ENCODE data around the gene TAC4.
"Not testable (repeated sequence)": the region's sequence is repeated elsewhere in the genome, so short reads cannot be mapped to it uniquely, and the experiment has no call there.

The TAC4 gene

DNA sequence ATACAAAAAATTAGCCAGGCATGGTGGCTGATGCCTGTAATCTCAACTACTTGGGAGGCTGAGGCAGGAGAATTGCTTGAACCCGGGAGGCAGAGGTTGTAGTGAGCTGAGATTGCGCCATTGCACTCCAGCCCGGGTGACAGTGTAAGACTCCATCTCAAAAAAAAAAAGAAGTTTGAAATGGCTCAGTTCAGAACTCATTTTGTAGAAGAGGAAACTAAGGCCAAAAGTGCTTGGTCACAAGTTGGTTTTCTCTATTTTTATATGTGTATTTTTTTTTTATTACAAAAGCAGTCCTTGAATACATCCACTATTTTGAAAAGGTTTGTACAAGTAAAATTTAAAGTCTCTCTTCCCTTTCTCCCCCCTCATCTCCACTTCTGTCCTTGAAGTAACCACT is 5.5 kb downstream of the TAC4 start:
- no peak for DNase-seq

DNA sequence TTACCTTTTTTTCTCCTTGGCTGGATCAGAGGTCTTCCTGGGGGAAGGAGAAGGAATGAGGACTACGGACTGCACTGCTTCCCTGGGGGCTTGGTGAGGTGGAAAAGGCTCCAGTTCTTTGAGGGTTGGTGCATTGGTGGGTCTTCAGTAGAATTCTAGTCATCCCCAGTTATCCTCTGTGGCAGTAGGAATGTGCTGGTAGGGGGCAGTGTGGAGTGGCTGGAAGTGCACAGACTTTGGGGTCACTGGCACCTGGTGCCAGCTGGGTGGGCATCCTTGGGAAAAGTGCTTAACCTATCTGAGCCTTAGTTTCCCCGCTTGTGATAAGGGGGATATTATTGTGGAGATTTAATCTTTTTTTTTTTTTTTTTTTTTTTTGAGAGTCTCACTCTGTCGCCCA is 6.3 kb downstream of the TAC4 start:
- no peak for DNase-seq

DNA sequence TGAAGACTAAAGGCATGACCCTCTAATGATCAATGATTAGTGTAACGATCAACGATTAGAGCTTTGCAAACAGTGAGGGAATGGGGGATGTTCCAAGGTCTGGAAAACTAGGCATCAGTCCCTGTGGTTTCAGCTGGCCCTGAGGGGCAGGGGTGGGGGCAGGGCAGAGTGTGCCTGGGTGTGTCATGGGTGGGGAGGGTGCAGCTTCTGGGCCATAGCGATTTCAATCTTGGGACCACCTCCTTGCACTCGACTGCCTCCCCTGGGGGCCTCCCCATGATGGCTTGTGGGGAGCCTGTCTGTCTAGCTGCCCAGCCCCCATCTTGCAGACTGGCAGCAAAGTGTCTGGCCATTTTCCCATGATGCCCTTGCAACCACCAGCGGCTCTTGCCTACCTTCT is 8.4 kb downstream of the TAC4 start:
- no peak for DNase-seq

DNA sequence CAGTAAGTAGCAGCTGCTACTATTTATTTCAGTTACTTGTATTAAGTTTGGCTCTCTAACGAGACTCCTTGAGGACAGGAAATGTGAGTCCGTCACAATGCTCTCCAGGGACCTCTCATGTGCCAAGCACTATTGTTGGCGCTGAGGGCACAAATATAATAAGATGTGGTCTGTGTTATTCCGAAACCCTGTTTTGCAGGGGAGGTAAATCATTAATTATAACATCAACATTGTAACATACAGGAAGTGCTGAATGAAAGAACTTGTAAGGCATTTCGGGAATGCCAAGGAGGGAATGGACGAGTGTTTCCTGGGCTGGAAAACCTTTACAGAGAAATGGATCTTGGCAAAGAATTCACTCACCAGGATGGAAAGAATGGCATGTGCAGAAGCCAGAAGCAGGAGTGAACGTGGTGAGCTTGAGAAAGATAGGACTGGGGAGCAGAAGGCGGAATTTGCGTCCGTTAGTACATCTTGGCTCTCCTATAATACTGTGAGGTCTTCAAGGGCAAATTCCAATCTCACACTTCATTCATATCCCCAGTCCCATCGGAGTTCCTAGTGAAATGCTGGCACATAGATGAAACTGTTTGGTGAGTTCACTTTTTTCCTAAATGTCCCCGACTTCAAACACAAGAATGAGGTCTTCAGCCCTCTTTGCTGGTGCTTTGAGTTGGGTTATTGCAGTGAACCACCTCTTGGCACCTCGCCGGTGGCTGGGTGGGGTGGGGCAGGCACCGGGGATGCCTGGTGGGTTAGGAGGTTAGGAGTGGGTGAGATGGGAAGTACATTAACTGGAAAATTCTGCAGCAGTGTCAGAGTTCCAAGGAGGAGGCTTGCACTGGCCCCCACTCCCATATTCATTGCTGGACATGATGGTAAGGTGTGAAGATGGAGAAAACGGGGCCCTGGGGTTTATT is 11.5 kb downstream of the TAC4 start:
- no peak for DNase-seq

DNA sequence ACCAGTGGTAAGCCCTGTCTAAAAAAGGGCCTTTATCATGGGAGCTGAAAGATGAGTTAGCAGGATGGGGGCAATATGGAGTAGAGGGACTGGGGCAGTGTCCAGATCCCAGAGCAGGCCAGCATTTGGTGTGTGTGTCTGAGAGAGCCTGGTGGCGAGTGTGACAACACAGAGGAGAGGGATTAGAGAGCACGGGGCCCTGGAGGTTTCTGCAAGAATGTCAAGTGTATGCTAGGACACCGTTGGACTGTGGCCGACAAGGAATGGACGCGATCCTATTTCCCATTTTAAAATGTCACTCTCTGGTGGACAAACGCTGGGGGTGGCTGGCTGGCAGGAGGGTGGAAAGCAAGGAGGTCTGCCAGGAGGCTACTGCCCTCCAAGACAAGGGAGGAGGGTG is 12.4 kb downstream of the TAC4 start:
- DNase-seq, result no peak

DNA sequence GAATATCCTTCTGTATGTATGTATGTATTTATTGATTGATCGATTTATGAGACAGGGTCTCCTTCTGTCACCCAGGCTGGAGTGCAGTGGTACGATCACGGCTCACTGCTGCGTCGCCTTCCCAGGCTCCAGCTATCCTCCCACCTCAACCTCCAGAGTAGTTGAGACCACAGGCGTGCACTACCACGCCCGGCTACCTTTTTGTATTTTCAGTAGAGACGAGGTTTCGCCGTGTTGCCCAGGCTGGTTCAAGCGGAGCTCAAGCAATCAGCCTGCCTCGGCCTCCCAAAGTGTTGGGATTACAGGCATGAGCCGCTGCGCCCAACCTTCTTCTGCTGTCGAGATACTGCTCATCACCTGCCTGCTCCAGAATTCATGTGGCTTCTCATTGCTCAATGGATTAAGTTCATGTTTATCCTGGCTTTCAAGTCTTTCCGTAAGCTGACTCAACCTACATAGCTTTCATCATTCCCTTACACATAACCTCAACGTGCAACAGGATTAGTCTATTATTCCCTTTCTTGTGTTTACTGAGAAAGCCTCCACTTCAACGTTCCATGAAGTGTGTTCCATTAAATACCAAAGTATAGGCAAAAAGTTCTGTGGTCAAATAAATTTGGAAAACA is 13.6 kb downstream of the TAC4 start:
- DNase-seq, result no peak

DNA sequence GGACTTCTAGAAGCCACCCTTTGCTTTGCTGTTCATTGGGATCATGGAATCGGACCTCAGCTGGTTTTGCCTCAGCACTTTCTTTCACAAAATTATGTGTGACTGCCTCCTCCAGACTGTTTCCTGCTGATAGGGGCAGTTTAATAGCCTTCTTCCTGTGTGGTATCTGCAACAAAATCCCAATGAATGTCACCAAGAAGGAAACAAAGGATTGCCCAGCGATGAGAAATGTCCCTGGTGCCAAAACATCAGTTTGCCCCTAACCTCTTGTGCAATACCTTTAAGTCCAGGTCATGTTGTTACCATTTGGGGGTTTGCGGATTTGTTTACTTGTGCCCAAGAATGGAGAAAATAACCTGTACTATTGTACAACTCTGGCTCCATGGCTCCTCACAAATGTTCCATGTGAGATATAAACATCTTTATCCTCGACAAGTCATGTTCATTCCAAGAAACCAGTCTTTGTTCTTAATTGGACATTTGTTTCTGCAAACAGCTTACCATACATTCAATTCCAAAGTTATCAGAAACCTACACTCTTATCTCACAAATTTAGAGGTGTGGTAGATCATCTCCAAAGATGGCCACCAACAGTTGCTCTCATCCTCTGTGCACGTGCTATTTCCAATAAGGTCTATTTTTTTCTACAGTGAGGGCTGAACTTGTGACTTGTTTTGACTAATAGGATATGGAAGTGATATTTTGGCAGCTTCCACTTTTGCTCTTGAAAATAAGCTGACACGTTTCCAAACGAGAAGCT is 14.8 kb downstream of the TAC4 start:
- peak; percentile 52 to 66 for DNase-seq

DNA sequence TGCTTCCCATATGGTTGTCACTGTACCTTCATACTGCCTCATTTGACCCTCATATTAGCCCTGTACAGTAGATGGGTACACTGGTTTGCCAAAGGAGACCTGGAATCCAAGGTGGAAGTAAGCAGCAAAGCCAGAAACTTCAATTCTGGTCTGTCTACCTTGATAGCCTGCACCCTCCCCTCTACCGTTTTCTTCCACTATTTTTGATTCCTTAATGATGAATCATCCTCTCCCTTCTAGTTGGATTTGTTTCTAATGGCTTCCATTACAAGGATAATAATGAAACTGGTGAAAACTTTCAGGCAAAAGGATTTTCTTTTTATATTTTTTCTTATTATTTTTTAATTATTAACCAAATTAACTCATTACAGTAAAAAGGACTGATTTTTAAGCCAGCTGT is 17.3 kb downstream of the TAC4 start:
- no peak for DNase-seq

DNA sequence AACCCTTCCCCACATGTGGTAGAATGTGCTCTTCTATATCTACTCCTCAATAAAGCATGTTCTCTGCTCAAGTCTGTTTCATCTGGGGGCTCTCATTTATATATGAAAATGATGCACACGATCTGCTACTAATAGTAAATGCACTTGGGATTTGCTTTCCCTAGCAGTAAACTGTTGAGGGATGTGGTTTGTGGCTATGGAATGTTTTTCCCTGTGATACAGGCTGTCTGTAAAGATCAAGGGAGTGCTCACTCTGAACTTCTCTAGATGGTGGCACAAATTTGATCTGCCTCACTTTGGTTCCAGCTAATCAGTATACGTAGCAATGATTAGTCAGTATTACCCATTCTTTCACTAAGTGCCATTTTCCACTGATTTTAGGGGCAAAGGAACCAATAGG is 18.8 kb downstream of the TAC4 start:
- no peak for DNase-seq

DNA sequence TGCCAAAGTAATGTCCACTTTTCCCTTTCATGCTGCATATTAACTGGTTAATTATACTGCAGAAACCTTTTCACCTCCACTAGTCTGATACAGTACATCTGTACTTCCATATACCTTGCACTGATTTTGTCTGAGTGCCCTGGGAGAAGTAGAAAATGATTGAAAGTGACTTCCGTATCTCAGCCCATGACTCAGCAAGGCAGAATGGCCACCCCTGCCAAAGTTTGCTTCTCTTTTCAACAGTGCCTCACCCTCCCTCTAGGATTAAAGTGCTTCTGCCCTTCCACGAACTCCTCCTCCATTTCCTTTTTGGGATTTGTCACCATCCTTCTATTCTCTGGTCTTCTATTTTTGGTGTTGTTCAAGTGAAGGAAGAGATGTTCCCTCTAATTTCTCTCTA is 19.5 kb downstream of the TAC4 start:
- not testable (repeated sequence) for DNase-seq

DNA sequence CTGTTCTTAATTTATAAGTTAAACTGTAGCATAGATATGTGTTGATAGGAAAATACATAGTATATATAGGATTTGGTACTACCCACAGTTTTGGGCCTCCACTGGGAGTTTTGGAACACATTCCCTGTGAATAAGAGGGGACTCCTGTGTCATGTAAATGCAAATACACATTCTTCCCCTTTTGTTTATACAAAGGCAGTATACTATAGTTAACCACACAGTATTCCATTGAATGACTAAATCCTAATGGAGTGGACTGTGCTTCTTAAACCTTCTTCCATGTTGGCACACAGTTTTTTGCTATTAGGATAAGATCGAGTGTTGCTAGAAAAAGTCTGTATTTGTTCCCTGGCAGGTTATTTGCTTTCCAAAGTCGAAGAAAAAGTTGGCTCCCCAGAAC is 22.2 kb downstream of the TAC4 start:
- no peak for DNase-seq

DNA sequence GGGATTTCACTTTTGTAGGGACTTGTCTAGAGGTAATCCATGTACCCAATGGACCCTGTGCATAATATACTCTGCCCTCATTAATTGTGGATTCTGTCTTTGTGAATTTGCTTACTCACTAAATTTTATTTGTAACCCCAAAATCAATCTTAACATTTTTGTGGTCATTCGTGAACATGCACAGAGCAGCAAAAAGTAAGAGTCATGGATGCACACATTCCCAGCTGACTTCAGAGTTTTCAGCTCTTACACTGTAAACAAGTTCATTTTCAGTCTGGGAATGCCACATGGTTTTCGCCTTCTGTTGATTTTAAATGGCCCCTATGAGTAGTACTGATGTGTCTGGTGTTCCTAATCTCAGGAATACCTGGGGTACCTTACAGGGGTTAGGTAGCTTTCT is 24.3 kb downstream of the TAC4 start:
- no peak for DNase-seq

DNA sequence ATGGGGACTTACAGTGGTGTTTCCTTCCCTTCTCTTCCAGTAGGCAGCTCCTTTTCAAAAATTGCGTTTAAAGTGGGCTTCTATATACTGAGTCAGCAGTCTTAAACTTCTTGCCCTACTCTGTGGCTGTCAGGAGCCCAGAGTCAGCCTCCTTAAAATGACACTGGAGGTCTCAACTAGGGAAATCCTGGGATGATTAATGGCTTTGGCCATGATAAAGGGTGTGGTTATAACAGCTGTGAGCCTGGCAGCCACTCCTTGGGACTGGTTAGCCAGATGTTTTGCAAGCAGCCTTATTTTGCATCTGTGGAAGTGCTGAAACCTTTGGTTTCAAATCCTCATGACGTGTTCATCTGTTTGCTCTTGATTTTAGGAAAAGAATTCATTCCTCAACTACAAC is 25.0 kb downstream of the TAC4 start:
- DNase-seq, result no peak

DNA sequence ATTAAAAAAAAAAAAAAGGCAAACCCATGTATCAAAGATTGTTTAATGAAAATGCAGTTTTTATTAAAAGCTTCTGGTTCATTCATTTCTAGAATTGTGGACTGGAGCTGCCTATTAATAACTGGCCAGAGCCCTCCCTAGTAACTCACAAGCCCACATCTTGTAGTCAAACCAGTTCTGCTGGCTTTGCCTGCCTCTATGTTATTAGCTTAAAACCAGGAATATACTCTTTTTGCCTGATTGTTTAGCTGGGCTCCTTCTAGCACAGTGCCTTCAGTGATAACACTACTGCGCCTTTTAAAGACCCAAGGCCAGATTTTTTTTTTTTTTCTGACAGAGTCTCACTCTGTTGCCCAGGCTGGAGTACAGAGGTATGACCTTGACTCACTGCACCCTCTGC is 26.0 kb downstream of the TAC4 start:
- DNase-seq, result no peak

DNA sequence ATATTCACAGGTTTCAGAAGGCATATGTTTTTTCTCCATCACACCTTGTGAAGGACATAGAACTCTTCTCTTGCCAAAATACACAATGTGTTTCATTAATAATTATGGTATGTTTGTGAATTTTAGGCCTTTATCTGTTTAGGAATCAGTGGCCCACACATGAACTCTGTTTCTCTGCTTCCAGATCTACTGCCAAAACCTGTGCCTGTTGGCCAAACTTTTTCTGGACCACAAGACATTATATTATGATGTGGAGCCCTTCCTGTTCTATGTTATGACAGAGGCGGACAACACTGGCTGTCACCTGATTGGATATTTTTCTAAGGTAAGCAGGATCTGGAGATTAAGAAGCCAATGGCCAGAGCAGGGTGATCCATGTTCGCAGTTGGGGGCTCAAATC is 26.4 kb downstream of the TAC4 start:
- DNase-seq, result no peak

DNA sequence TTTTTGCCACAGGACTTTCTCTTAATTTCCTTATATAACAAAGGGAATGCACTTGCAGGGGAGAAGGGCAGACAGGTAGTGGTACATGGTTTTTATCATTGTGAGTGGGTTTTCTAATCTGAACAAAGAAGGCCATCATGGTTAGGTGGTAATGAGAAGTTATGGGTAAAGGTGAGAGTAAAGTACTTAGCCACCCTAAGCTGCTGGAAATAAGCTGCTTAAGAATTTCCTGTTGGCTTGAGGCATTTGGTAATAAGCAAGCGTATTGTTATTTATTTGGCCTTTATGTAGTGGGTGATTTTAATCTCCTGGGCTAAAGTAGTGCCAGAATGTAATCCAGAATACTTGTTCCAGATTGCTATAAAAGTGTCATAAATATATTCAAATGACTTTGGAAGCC is 27.1 kb downstream of the TAC4 start:
- DNase-seq, result no peak

DNA sequence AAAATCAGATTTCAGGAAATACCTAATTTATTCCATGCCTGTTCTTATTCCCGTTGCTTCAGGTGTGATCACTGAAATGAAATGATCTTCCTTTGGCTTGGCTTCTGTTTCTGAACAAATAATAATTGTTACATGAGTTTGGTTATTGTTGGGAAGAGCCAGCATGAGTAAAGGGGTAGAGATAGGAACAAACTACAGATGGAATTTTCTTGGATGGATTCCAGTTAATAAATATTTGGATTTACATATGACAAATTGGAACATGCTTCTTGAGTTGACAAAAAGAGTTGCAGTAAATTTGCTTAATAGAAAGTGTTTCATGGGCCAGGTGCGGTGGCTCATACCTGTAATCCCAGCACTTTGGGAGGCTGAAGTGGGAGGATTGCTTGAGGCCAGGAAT is 28.2 kb downstream of the TAC4 start:
- no peak for DNase-seq

DNA sequence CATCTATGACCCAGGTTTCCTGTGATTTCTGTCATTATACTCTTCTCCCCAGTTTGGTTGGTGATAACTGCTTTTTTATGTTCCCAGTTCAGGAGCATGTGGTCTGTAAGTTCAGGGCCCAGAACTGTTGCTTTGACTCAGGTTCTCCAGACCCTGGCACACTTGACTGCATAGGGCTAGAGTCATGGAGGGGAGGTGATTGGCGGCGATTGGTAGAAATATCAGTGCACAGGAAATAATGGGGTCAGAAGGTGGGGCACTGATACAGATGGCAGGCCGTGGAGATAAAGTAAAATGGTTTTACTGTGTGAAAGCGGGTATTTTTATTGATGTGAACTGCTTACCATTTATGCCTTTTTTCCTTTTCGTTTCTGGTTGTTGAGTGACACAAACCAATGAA is 28.7 kb downstream of the TAC4 start:
- DNase-seq, result no peak

DNA sequence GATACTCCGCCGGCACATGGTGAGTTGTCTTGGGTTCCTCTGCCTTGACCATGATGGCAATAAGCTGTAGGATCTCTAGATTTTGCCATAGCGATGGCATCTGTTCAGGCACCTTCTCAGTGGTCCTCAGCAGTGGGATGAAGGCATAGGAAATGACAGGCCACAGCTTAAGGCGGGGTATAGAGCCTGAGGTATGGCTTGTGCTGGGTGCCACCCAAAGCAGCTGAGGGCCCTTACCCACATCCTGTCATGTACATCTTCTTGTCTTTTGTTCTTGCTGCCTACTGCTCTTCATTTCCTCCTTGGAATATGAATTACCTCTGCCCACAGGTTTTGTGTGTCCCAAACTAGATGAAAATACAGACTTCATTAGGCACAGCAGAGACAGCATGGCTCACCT is 29.9 kb downstream of the TAC4 start:
- DNase-seq, result no peak

DNA sequence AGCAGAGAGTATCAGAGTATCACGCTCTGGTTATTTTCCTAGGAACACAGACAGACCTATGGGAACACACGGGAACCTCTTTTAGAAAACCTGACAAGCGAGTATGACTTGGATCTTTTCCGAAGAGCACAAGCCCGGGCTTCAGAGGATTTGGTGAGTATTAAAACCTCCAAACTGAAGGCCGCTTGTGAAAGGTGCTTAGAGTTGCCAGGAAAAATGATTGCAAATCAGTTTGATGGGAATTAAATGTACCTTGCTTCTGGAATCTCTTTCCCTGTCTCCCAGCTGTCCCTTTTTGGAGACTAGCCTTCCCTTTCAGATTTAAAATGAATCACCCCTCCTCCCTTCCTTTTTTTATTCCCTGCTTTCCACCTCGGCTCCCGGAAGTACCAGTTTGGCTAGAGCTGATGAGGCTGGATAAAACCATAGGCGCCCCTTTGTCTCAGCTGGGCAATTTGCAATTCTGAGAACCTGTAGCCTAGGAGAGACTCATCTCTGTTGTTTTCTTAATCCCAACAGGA is 32.0 kb downstream of the TAC4 start:
- no peak for DNase-seq

DNA sequence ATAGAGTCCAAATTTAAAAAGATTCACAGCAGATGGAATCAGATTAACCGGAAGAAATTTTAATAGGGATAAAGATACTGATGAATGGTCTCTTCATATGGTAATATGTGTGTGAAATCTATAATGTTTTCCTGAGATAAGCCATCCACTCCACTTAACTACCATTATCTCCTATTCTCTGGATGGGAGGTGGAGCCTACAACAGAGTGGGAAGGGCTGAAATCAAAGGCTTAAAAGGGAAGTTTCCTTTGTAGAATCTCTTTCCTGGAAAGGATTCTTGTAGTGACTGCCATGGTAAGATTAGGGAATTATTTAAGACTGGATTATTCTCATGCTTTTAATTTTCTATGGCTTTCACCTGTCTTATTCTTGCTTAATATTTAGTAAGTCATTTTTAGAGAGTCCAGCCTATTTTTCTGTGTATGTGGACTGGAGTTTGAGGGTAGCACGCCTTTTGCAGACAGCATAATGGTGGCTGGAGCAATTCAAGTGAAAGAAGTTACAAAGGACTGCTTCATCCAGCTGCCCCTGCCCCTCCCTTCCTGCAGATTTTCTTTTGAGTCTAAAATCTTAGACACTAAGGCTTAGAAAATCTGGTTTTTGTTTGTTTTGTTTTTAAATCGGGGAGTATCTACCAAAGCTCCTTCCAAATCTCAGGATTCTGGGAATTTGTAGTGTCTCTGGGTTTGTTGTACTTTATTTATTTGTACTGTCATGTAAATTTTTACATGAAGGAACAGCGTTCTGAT is 32.9 kb downstream of the TAC4 start:
- DNase-seq, result no peak

DNA sequence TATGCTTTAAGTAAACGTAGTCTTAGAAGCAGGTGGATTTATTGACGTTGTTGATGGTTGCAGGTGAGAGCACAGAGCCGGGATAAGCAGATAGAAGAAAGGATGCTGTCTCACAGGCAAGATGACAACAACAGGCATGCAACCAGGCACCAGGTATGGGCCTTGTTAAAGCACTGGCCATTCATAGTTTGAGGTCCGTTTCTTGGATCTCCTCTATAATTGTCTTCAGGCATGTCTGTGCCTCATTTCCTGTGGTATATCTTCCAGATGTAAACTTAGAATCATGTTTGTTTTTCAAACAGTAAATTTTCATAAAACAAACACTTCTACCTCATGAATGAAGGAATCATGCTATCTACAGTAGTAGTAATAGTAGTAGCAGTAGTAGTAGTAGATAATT is 38.8 kb downstream of the TAC4 start:
- DNase-seq, result no peak

DNA sequence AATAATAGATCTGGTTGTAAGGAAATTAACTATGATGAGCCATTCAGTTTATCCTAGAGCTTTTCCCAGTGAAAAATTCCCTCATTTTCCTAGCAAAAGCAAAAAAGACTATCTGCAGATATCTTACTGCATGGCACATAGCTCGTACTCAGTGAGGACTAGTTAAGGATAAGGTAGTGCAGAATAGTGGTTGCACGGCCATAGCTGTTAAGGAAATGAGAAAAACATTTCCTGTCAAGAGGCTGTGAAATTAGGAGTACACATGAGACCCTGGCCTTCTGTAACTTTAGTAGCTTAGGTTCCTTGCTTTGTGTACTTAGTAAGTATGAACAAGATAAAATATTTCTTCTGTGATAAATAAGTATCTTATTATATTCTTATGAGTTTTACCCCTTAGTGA is 49.1 kb downstream of the TAC4 start:
- DNase-seq, result no peak

All from Kasumi-1 (cell line).